Nephron (organoid): Measurements from ENCODE around the gene DCDC2B.

Experiments used
- H3K27ac Mint-ChIP-seq, 3 experiments: 2 replicates each; pipeline ENCODE4 v1.8.0; 2020; ENCODE audit warnings: mixed read lengths in 3 of 3, mild to moderate bottlenecking in 2 of 3, moderate library complexity in 1 of 3
- H3K27me3 Mint-ChIP-seq: 2 replicates; pipeline ENCODE4 v1.8.0; 2021; ENCODE audit warnings: low read depth, mild to moderate bottlenecking, moderate library complexity, mixed read lengths
- H3K36me3 Mint-ChIP-seq: 2 replicates; pipeline ENCODE4 v1.8.0; 2020; ENCODE audit warnings: low read depth, mixed read lengths
- H3K4me1 Mint-ChIP-seq: 2 replicates; pipeline ENCODE4 v1.8.0; 2020; ENCODE audit warnings: mixed read lengths
- H3K4me3 Mint-ChIP-seq, 3 experiments: 2 replicates each; pipeline ENCODE4 v1.8.0; 2020; ENCODE audit warnings: mild to moderate bottlenecking in 3 of 3, mixed read lengths in 3 of 3, moderate library complexity in 2 of 3
- H3K9me3 Mint-ChIP-seq: 2 replicates; pipeline ENCODE4 v1.8.0; 2020; ENCODE audit warnings: mixed read lengths
- TF ChIP-seq, protein P1 (sequence below), 3 experiments: fragments of 200-600 bp; sonication (generic); IDR thresholded peaks; one replicate each; pipeline ENCODE4 v1.5.0; 2021; ENCODE audit warnings: antibody characterized with exemption in 3 of 3; ENCODE audit not compliant: unreplicated experiment in 3 of 3

Gene DCDC2B

DNA sequence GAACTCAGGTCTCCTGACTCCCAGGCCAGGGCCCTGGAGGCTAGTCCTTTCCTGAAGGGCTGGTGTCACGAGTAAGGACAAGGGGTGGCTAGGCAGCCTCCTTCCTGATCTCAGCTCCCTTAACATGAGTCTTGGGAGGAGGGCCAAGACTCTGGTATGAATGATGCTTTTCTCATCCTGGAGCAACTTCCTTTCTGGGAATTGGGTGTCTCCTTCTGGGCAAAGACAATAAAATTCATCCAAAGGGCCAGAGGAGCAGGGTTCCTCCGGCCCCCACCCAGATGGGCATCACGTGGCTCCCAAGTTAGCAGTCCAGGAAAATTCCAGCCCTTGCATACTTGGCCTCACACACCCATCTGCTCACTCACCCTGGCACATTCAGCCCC is 38.0 kb downstream of the DCDC2B start, which contains the start of gene FAM167B:
Gene FAM167B (plus strand): TSS at position 335 of the 386 bp plus-strand sequence. CDS start 200 bp downstream, outside the sequence.
- H3K4me3 Mint-ChIP-seq: peak within 1 kb of the TSS in 1 of 3 experiments; percentile 18
- H3K27ac Mint-ChIP-seq: peak within 1 kb of the TSS; percentile 28 to 47 (median 31)
- H3K36me3 Mint-ChIP-seq: no peaks in the 10 kb centered on the region
- peaks cover 34% of the 10 kb centered on the region for H3K4me1 Mint-ChIP-seq
- peaks cover 8% of the 10 kb centered on the region for H3K27me3 Mint-ChIP-seq
- TF ChIP-seq, protein P1, sequence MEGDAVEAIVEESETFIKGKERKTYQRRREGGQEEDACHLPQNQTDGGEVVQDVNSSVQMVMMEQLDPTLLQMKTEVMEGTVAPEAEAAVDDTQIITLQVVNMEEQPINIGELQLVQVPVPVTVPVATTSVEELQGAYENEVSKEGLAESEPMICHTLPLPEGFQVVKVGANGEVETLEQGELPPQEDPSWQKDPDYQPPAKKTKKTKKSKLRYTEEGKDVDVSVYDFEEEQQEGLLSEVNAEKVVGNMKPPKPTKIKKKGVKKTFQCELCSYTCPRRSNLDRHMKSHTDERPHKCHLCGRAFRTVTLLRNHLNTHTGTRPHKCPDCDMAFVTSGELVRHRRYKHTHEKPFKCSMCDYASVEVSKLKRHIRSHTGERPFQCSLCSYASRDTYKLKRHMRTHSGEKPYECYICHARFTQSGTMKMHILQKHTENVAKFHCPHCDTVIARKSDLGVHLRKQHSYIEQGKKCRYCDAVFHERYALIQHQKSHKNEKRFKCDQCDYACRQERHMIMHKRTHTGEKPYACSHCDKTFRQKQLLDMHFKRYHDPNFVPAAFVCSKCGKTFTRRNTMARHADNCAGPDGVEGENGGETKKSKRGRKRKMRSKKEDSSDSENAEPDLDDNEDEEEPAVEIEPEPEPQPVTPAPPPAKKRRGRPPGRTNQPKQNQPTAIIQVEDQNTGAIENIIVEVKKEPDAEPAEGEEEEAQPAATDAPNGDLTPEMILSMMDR (IDR thresholded peaks at IDR 0.05; ENCODE audit: unreplicated experiment in 3 of 3): no peak
- no peaks in the 10 kb centered on the region for H3K9me3 Mint-ChIP-seq

DNA sequence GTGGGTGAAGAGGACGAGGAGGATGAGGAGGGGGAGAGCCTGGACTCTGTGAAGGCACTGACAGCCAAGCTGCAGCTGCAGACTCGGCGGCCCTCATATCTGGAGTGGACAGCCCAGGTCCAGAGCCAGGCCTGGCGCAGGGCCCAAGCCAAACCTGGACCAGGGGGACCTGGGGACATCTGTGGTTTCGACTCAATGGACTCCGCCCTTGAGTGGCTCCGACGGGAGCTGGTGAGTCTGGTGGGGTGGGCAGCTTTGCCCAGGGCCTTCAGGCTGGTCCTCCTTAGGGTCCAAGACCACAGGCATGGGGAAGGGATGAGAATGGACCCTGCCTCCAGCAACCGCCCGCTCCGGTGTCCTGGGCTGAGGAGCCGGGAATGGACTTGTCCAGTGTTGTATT is 38.6 kb downstream of the DCDC2B start:
- H3K9me3 Mint-ChIP-seq: no peaks in the 10 kb centered on the region
- peak overlapping the region in 1 of 3 experiments; percentile 28 for H3K27ac Mint-ChIP-seq
- H3K4me3 Mint-ChIP-seq: no peak overlapping the region
- TF ChIP-seq, protein P1 (IDR thresholded peaks at IDR 0.05; ENCODE audit: unreplicated experiment in 3 of 3): no peak
- H3K27me3 Mint-ChIP-seq: peaks cover 12% of the 10 kb centered on the region
- H3K36me3 Mint-ChIP-seq: no peaks in the 10 kb centered on the region
- peaks cover 37% of the 10 kb centered on the region for H3K4me1 Mint-ChIP-seq

DNA sequence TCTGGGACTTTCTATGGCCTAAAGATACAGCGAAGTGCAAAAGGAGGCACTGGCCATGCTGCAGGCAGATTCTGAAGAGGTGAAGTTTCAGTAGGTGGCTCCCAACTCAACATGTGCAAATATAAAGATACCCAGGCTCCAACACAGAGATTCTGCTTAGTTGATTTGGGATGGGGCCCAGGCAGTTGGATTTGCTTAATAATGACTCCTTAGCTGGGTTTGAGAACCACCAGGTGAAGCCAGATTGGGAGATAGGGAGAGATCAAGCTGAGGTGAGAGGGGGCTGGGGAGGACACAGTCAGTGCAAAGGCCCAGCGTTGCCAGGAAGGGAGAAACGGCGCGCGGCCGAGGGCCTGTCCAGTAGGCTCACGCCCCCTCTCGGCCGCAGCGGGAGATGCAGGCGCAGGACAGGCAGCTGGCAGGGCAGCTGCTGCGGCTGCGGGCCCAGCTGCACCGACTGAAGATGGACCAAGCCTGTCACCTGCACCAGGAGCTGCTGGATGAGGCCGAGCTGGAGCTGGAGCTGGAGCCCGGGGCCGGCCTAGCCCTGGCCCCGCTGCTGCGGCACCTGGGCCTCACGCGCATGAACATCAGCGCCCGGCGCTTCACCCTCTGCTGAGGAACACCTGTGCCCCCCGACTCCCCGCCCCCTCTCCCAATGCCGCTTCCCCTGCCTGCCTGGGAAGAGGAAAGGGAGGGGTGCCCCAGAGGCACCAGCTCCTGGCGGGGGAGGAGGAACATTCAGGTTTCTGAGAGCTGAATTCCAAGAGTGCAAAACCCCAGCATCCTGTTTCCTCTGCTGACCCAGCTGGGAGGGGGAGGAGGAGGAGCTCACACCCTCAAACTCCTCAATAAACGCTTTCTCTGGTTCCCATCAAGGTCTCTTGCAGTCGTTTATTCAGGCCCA is 39.3 kb downstream of the DCDC2B start:
- Mint-ChIP-seq H3K27ac (peak overlapping the region; percentile 3 to 30 (median 28)), H3K36me3 (no peaks in the 10 kb centered on the region), H3K4me3 (peak overlapping the region in 1 of 3 experiments; percentile 18), H3K27me3 (peaks cover 14% of the 10 kb centered on the region), H3K9me3 (no peaks in the 10 kb centered on the region), H3K4me1 (peaks cover 35% of the 10 kb centered on the region)
- TF ChIP-seq, protein P1 (IDR thresholded peaks at IDR 0.05; ENCODE audit: unreplicated experiment in 3 of 3): peak; percentile 81 to 86 (median 84)

DNA sequence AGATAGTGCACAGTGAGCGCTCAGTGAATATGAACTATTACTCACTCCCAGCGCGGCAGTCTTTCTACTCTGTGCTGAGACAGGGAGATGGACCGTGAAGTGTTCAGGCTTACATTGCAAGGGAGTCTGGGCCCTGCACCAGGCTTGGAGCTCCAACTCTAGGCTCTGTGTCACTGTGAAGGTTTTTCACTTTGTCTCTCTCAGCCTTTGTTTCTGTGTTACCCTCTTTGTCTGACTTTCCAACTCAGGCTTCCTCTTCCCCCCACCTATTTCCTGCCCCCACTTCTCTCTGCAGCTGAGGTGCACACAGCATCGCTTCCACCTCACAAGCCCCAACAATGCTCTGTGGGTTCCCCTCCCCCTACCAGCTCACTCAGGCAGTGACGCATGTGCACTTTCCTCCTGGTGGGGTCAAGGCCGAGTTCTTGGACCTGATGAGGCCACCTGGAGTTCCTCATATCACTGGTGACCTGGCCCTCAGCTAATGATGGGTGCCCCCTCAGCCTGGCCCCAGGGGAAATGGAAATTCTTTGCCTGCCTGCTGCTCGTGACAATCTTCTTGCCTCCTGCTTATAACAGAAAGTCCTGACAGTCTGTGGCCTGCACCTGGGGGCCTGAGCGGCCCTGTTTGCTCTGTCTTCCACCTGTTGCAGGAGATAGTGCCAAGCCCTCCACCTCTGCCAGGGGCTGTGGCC is 41.1 kb downstream of the DCDC2B start:
- TF ChIP-seq, protein P1 (IDR thresholded peaks at IDR 0.05; ENCODE audit: unreplicated experiment in 3 of 3): no peak
- Mint-ChIP-seq H3K9me3 (no peaks in the 10 kb centered on the region), H3K27me3 (peaks cover 14% of the 10 kb centered on the region), H3K27ac (peak overlapping the region; percentile 60 to 84 (median 67)), H3K4me1 (peaks cover 35% of the 10 kb centered on the region), H3K4me3 (peak overlapping the region in 1 of 3 experiments; percentile 3), H3K36me3 (no peaks in the 10 kb centered on the region)

DNA sequence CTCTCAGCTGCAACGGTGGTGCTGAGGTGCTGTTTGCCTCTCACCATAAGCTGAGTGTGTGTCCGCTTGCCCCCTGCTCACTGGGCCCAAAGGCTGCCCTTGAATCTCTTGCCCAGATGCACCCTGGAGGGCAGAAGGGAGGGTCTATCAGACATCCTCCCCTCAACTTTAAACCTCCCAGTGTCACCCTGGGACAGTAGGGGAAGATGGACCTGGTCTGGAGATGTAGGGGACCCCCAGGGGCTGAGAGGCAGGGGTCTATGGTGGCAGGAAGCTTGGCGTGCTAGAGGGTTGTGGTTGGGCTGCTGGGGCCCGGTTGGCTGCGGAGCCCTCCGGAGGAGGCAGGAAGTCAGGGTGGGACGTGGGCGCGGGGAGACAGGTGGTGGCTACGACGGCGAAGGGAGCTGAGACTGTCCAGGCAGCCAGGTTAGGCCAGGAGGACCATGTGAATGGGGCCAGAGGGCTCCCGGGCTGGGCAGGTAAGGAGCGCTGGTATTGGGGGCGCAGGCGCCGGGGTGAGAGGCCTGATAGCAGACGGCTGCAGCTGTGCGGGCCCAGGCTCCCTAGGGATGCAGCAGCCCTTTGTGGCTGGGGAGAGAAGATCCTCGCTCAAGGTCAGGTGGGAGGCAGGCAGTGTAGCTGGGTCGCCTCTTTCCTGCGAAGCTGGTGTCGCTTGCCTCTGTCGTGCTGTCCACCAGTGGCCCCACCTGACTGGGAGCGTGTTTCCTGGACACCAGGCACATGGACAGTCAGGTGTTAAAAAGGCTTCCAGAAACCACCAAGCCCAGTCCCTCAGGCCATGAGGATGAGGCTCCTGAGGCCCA is 42.2 kb downstream of the DCDC2B start, which contains the start of gene LCK:
Gene LCK (plus strand): TSS at position 373 of the 824 bp plus-strand sequence. CDS start 23,065 bp downstream, outside the sequence.
- TF ChIP-seq, protein P1 (IDR thresholded peaks at IDR 0.05; ENCODE audit: unreplicated experiment in 3 of 3): no peak
- Mint-ChIP-seq H3K27ac (peak within 1 kb of the TSS; percentile 60 to 84 (median 67)), H3K9me3 (no peaks in the 10 kb centered on the region), H3K27me3 (peaks cover 14% of the 10 kb centered on the region), H3K4me3 (peak within 1 kb of the TSS in 2 of 3 experiments; percentile 1 to 3), H3K36me3 (no peaks in the 10 kb centered on the region), H3K4me1 (peaks cover 35% of the 10 kb centered on the region)
